Astrocyte (in vitro differentiated cells and primary cell): ENCODE results near the gene UNC5B.

Experiments
- EZH2 ChIP-seq: IDR thresholded peaks from 2 replicates; pipeline ENCODE4 v1.6.1; 2012; ENCODE audit warnings: mild to moderate bottlenecking, low read length, inconsistent platforms; ENCODE audit not compliant: insufficient read depth
- TF ChIP-seq, protein P1 (sequence below): IDR thresholded peaks from 2 replicates; pipeline ENCODE4 v1.5.1; 2011; ENCODE audit warnings: low read depth, mild to moderate bottlenecking, inconsistent platforms, low read length, moderate library complexity; ENCODE audit not compliant: insufficient read depth

DNA sequence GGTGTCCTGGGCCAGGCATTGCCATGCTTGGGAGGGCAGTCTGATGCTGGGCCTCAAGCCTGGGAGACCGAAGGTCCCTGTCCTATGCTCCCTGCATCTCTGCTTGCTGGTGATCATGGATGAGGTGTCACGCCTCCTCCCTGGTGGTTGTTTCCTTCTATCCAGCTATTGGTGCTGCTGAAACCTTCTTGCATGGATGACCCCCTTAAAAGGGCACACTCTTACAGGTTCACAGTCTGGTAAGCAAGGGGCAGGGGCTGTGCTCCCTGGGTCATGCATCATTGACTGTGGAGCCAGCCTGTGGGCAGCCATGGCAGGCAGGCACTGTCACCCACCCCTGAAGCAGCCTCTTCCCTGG lies 69.9 kb downstream of the UNC5B start:
- no peak for TF ChIP-seq EZH2
- TF ChIP-seq, protein P1, sequence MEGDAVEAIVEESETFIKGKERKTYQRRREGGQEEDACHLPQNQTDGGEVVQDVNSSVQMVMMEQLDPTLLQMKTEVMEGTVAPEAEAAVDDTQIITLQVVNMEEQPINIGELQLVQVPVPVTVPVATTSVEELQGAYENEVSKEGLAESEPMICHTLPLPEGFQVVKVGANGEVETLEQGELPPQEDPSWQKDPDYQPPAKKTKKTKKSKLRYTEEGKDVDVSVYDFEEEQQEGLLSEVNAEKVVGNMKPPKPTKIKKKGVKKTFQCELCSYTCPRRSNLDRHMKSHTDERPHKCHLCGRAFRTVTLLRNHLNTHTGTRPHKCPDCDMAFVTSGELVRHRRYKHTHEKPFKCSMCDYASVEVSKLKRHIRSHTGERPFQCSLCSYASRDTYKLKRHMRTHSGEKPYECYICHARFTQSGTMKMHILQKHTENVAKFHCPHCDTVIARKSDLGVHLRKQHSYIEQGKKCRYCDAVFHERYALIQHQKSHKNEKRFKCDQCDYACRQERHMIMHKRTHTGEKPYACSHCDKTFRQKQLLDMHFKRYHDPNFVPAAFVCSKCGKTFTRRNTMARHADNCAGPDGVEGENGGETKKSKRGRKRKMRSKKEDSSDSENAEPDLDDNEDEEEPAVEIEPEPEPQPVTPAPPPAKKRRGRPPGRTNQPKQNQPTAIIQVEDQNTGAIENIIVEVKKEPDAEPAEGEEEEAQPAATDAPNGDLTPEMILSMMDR: no peak
